Measurements from ENCODE around the gene CIRBP.

Gene CIRBP

GRCh38 chr19:1229924-1230782 lies 39.0 kb upstream of the CIRBP start:
- H3K4me2 ChIP-seq (ENCODE audit: low read length) = no peak overlapping the region
- no peaks in the 10 kb centered on the region for H3K9me2 ChIP-seq (replicated peaks; ENCODE audit: control insufficient read depth, low read length)
- H3K36me3 ChIP-seq (ENCODE audit: control insufficient read depth, low read length) = peaks cover 20% of the 10 kb centered on the region
- no peaks in the 10 kb centered on the region for H3K9me3 ChIP-seq (ENCODE audit: control insufficient read depth, insufficient read depth, low read length)
- H3K79me2 ChIP-seq (ENCODE audit: control insufficient read depth, low read length) = no peaks in the 10 kb centered on the region
- H3K27ac ChIP-seq (ENCODE audit: low read depth, low read length) = no peak overlapping the region
- no peaks in the 10 kb centered on the region for H3K27me3 ChIP-seq (ENCODE audit: control insufficient read depth, low read length)
- 0 out of 2 replicates have a peak, but pooled peaks cover 6% of the 10 kb centered on the region for H3F3A ChIP-seq (ENCODE audit: control insufficient read depth, insufficient read depth)
- no peaks in the 10 kb centered on the region; the same call in 1 of the 2 replicates for H4K20me1 ChIP-seq (ENCODE audit: control insufficient read depth, insufficient read depth, low read depth, low read length)
- no peaks in the 10 kb centered on the region for H3K4me1 ChIP-seq (ENCODE audit: control insufficient read depth, low read length)
- no peak for TF ChIP-seq EZH2phosphoT487 (IDR thresholded peaks at IDR 0.05; ENCODE audit: borderline replicate concordance, low read length)
- TF ChIP-seq, protein P1, sequence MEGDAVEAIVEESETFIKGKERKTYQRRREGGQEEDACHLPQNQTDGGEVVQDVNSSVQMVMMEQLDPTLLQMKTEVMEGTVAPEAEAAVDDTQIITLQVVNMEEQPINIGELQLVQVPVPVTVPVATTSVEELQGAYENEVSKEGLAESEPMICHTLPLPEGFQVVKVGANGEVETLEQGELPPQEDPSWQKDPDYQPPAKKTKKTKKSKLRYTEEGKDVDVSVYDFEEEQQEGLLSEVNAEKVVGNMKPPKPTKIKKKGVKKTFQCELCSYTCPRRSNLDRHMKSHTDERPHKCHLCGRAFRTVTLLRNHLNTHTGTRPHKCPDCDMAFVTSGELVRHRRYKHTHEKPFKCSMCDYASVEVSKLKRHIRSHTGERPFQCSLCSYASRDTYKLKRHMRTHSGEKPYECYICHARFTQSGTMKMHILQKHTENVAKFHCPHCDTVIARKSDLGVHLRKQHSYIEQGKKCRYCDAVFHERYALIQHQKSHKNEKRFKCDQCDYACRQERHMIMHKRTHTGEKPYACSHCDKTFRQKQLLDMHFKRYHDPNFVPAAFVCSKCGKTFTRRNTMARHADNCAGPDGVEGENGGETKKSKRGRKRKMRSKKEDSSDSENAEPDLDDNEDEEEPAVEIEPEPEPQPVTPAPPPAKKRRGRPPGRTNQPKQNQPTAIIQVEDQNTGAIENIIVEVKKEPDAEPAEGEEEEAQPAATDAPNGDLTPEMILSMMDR (IDR thresholded peaks at IDR 0.05; ENCODE audit: low read depth, low read length, poor library complexity, severe bottlenecking) = no peak
- no peak overlapping the region for H3K4me3 ChIP-seq (ENCODE audit: low read length)

- Histone ChIP-seq H3K27me3 (ENCODE audit: control insufficient read depth, low read length) (peaks cover 4% of the 10 kb centered on the region), H4K20me1 (ENCODE audit: control insufficient read depth, insufficient read depth, low read depth, low read length) (no peaks in the 10 kb centered on the region; the same call in 1 of the 2 replicates), H3K79me2 (ENCODE audit: control insufficient read depth, low read length) (no peaks in the 10 kb centered on the region), H3K4me2 (ENCODE audit: low read length) (no peak overlapping the region), H3K36me3 (ENCODE audit: control insufficient read depth, low read length) (peaks cover 16% of the 10 kb centered on the region), H3K4me3 (ENCODE audit: low read length) (no peak overlapping the region), H3K9me2 (replicated peaks; ENCODE audit: control insufficient read depth, low read length) (no peaks in the 10 kb centered on the region), H3K27ac (ENCODE audit: low read depth, low read length) (no peak overlapping the region), H3K4me1 (ENCODE audit: control insufficient read depth, low read length) (no peaks in the 10 kb centered on the region), H3K9me3 (ENCODE audit: control insufficient read depth, insufficient read depth, low read length) (no peaks in the 10 kb centered on the region), H3F3A (ENCODE audit: control insufficient read depth, insufficient read depth) (0 out of 2 replicates have a peak, but pooled peaks cover 6% of the 10 kb centered on the region)
- TF ChIP-seq EZH2phosphoT487 (IDR thresholded peaks at IDR 0.05; ENCODE audit: borderline replicate concordance, low read length) = no peak
- TF ChIP-seq, protein P1 (IDR thresholded peaks at IDR 0.05; ENCODE audit: low read depth, low read length, poor library complexity, severe bottlenecking) = peak; percentile 16
Measured at GRCh38 chr19:1230783-1231489, 38.2 kb upstream of the CIRBP start.

DNA sequence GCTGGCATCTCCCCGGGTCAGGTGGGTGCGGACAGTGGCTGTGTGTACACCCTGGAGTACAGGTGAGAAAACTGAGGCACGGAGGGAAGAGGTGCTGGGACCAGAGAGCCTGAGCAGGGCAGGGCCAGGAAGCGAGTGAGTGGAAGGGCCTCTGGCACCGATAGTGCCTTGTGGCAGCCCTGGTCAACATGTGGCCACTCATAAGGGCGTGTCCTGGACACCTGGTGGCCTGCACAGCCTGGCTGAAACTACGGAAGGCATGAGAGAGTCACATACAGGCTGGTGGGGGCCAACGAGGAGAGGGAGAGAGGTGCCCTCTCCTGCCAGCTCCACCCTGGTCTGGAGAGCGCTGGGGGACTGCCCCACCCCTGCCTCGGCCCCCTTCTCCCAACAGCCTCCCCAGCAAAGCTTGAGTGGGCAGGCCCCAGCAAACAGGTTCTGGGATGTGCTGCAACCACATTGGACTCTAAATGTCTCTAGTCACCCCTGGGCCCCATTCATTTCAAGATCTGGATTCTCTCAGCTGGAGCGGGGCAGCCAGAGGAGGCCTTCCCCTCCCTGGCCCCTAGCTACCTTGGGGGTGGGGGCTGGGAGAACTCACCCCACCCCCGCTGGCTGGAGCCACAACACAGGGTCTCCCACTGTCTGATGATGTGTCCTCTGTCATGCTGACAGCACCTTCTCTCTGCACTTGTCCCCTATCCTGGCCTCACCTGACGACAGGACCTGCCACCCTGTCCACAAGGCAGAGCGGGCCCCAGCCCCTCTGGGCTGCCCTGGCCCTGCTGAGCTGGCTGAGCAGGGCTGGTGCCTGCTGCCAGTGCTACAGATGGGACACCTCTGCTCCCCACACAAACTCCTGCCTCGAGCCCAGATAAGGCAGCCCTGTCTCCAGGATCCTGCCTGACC lies 37.1 kb upstream of the CIRBP start:
- H4K20me1 ChIP-seq (ENCODE audit: control insufficient read depth, insufficient read depth, low read depth, low read length) = no peaks in the 10 kb centered on the region; the same call in 1 of the 2 replicates
- 0 out of 2 replicates have a peak, but pooled peaks cover 6% of the 10 kb centered on the region for H3F3A ChIP-seq (ENCODE audit: control insufficient read depth, insufficient read depth)
- no peaks in the 10 kb centered on the region for H3K9me2 ChIP-seq (replicated peaks; ENCODE audit: control insufficient read depth, low read length)
- H3K4me3 ChIP-seq (ENCODE audit: low read length) = no peak overlapping the region
- peaks cover under 1% of the 10 kb centered on the region; the same call in 1 of the 2 replicates for H3K4me1 ChIP-seq (ENCODE audit: control insufficient read depth, low read length)
- H3K36me3 ChIP-seq (ENCODE audit: control insufficient read depth, low read length) = peaks cover 6% of the 10 kb centered on the region; the same call in 1 of the 2 replicates
- TF ChIP-seq, protein P1 (IDR thresholded peaks at IDR 0.05; ENCODE audit: low read depth, low read length, poor library complexity, severe bottlenecking) = no peak
- TF ChIP-seq EZH2phosphoT487 (IDR thresholded peaks at IDR 0.05; ENCODE audit: borderline replicate concordance, low read length) = no peak
- peaks cover 12% of the 10 kb centered on the region for H3K27me3 ChIP-seq (ENCODE audit: control insufficient read depth, low read length)
- no peak overlapping the region for H3K4me2 ChIP-seq (ENCODE audit: low read length)
- no peak overlapping the region for H3K27ac ChIP-seq (ENCODE audit: low read depth, low read length)
- H3K79me2 ChIP-seq (ENCODE audit: control insufficient read depth, low read length) = no peaks in the 10 kb centered on the region
- no peaks in the 10 kb centered on the region for H3K9me3 ChIP-seq (ENCODE audit: control insufficient read depth, insufficient read depth, low read length)

Measured in DOHH2 (cell line).